GM12892 (cell line): ENCODE data around the gene MAPRE2.

Experiments
- POLR2A ChIP-seq: IDR thresholded peaks from 2 replicates; pipeline ENCODE4 v1.6.1; 2011; ENCODE audit warnings: low read depth, low read length, control low read depth
- POLR2AphosphoS5 ChIP-seq: IDR thresholded peaks from 2 replicates; pipeline ENCODE4 v1.6.1; 2011; ENCODE audit warnings: low read depth, low read length, control low read depth
- TAF1 ChIP-seq: IDR thresholded peaks from 2 replicates; pipeline ENCODE4 v1.6.1; 2011; ENCODE audit warnings: low read depth, mild to moderate bottlenecking, control low read depth, low read length, borderline replicate concordance

- TF ChIP-seq POLR2A (no peak), POLR2AphosphoS5 (no peak), TAF1 (no peak)
Observed at GRCh38 chr18:35130236-35130635, 89.0 kb downstream of the MAPRE2 start.
